DND-41 (cell line): Measurements from ENCODE around the gene ABHD17C.

Experiments
- CTCF ChIP-seq: IDR thresholded peaks from 2 replicates; pipeline ENCODE4 v1.5.1; 2012; ENCODE audit warnings: borderline replicate concordance, low read length, moderate library complexity, mild to moderate bottlenecking; ENCODE audit not compliant: poor library complexity, severe bottlenecking; ENCODE audit errors: extremely low read depth
- EZH2 ChIP-seq: IDR thresholded peaks from 3 replicates; pipeline ENCODE4 v1.6.1; 2012; ENCODE audit warnings: borderline replicate concordance, low read depth, mild to moderate bottlenecking, moderate library complexity, low read length, inconsistent platforms; ENCODE audit not compliant: severe bottlenecking

GRCh38 chr15:80768158-80768557, 73.0 kb downstream of the ABHD17C start:
- no peak for TF ChIP-seq CTCF
- no peak for TF ChIP-seq EZH2
